Activated gamma-delta T cell treated with Interleukin-2 at 50 U/mL for 16 hours (primary cell): ENCODE data around the gene GTPBP2.
"Not testable (repeated sequence)": the region's sequence is repeated elsewhere in the genome, so short reads cannot be mapped to it uniquely, and the experiment has no call there.

Source experiments
- DNase-seq: peaks from one replicate; pipeline ENCODE4 v3.0.0-alpha.2; 2020

GTPBP2 gene

DNA sequence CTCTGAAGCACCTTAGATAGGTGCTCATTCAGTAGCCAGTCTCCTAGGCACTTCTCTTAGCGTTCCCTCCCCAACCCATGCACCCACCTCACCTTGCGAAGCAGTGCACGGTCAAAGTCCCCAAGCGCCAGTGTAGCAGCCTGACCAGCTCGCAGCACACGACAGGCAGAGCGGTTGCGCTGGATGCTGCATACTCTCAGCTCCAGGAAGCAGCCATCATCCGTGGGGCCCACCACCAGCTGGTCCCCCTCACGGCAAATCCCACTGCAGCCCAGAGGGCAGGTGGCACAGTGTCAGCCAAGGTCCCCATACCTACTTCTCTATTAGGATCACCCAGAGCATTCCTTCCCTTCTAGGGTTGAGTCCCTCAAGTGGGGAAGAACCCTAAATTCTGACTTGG is 6.5 kb downstream of the GTPBP2 start:
- DNase-seq: no peak

DNA sequence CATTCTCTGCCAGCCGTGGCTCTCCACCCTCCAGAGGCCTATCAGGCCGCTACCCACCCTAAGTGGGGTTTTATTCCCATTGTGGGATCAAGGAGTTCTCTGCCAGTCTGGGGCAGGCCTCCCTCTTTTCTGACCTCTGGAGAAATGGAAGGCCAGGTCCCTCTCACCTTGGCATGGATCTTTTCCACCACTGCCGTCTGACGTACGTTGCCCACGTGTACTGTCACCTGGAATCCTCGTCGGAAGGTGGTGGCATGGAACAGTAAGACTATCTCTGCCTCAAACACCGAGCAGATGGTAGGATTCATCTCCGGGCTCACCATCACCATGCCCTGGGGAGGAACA is 7.3 kb downstream of the GTPBP2 start:
- no peak for DNase-seq

DNA sequence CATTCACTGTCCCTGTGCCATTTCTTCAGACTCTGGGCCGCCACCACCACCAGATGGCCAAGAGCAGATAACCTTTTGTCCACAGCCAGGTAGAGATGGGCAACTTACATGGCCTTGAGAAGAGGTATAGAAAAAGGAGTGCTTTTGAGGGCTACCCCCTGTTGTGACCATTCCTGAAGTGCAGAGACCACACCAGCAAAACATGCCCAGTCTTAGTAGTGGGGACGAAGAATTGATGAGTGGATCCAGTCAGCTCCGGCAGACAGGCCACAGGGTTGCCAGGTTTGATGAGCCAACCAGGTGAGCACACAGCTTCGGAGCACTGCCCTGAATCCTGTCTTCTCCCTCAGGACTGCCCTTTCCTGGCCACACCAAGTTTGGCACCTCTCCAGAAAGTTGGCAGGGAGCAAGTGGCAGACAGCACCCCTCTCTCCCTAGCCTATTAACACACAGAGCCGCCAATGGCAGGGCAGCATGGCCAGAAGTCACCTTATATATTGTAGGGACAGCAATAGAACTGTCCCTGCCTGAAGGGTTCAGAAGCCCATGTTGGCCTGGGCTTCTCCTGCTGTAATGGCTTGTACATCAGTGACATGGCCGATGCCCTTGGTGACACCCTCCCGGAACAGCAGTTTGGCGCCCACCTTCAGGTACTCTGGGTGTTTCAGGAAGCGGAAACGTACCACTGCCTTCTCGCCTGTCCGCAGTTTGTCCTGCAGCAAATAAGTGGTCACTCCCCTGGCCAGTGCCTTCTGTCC is 7.8 kb downstream of the GTPBP2 start:
- no peak for DNase-seq

DNA sequence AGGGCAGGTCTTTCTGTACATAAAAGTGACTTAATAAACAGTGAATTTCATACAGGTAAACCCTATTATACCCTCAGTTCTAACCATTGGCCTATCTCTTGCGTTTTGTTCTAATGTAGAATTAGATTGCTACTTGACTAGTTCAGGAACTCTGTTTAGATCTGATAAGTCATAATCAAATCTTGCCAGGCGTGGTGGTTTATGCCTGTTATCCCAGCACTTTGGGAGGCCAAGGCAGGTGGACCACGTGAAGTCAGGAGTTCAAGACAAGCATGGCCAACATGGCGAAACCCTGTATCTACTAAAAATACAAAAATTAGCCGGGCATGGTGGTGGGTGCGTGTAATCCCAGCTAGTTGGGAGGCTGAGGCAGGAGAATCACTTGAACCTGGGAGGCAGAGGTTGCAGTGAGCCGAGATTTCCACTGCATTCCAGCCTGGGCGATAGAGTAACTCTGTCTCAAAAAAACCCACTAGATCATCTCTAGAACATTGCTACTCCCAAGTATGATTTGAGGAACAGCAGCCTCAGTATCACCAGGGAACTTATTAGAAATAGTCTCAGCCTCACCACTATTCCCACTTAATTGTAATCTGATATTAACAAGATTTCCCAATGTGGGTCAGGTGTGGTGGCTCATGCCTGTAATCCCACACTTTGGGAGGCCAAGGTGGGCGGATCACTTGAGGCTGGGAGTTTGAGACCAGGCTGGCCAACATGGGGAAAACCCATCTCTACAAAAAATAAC is 12.2 kb downstream of the GTPBP2 start:
- no peak for DNase-seq

DNA sequence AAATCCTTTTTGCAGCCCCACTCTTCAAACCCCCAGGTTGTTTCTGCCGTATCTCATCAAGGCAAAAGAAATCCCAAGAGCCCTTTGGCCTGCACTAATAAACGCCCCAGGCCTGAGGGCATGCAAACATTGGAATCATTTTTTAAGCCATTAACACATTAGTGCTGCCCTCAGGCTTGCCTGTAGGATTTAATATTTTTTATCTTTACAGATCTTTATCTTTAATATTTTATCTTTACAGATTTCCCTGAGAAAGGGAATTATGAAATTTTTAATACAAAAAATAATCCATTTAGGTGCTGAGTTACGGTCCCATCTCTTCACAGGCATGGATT is 14.7 kb downstream of the GTPBP2 start:
- DNase-seq: no peak

DNA sequence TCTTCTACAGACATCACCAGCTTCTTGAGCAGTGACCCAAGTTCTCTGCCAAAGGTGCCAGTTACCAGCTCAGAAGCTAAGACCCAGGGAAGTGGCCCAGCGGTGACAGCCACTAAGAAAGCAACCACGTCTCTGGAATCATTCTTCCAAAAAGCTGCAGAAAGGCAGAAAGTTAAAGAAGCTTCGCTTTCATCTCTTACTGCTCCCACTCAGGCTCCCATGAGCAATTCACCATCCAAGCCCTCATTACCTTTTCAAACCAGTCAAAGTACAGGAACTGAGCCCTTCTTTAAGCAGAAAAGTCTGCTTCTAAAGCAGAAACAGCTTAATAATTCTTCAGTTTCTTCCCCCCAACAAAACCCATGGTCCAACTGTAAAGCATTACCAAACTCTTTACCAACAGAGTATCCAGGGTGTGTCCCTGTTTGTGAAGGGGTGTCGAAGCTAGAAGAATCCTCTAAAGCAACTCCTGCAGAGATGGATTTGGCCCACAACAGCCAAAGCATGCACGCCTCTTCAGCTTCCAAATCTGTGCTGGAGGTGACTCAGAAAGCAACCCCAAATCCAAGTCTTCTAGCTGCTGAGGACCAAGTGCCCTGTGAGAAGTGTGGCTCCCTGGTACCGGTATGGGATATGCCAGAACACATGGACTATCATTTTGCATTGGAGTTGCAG is 15.2 kb downstream of the GTPBP2 start:
- no peak for DNase-seq

DNA sequence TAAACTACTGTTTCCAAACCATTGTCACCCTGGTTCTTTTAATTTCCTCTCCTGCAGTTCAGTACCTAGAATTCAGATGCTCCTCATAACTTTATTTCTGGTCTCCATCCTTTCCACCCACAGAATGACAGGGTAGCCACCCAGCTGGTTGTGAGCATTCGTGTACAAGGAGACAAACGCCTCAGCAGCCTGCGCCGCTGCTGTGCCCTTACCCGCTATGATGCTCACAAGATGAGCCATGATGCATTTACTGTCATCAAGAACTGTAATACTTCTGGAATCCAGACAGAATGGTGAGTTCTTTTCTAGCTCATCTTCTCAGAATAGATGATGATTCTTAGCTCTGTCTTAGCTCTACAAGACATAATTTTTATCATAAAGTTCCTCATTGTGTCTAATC is 18.6 kb downstream of the GTPBP2 start:
- DNase-seq: no peak

DNA sequence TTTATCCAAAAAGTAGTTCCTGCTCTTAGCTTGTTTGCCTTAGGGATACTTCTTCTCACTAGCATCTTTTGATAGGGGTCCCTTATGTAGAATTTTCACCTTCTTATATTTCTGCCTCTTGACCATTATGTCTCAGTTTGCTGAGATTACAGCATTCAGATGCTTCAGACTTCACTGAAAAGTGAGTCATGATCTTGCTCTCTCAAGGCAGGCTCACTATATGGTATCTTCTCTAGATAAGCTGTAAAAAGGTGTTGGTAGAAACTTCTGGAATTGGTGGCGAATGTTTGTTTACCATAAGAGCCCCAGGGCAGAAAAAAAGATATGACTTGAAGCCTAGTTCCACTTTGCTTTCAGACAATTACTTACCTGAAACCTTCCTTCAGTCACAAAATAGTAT is 19.7 kb downstream of the GTPBP2 start:
- DNase-seq: no peak

DNA sequence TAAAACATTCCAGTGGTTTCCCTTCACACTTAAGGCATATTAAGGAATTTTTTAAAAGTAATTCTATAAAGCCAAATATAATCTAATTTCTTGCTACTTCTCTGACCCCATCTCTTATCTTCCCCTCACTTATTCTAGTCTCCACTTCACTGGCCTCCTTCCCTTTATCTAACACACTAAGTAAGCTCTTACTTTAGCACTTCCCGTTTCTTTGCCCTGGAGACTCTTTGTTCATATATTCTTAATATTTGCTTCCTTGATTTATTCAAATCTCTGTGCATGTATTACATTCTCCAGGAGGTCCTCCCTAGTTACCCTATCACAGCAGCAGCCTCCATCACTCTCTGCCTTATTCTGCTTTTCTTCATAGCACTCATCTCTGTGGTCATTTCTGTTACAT is 20.3 kb downstream of the GTPBP2 start:
- DNase-seq: no peak

DNA sequence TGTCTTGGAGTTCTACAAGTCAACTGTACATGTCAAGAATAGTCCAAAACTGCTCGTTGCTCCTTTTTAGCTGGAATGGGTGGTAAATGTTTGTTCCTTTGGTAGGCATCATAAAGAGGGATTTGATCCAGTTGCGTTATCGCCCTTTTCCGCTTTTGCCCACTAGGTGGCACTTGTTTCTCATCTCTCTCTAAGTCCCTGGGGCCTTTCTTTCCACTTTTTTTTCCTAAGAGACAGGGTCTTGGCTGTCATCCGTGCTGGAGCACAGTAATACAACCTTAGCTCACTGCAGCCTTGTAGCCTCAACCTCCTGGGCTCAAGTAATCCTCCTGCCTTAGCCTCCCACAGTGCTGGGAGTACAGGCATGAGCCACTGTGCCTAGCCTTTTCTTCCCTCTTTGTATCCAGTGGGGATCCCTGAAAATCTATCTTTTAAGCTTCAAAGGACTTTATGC is 20.7 kb downstream of the GTPBP2 start:
- DNase-seq: peak; percentile 52

DNA sequence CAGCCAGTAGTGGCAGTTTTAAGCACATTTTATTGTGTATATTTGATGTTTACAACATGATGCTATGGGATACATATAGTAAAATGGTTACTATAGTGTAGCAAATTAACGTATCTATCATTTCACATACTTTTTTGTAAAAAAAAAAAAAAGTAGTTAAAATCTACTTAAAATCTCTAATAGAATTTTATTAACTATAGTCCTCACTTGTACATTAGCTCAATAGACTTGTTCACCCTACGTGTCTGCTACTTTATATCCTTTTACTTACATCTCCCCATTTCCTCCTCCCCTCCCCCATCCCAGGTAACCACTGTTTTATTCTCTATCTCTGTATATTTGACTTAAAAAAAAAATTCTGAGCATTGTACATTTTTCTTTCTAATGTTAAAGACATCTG is 23.0 kb downstream of the GTPBP2 start:
- DNase-seq: no peak

DNA sequence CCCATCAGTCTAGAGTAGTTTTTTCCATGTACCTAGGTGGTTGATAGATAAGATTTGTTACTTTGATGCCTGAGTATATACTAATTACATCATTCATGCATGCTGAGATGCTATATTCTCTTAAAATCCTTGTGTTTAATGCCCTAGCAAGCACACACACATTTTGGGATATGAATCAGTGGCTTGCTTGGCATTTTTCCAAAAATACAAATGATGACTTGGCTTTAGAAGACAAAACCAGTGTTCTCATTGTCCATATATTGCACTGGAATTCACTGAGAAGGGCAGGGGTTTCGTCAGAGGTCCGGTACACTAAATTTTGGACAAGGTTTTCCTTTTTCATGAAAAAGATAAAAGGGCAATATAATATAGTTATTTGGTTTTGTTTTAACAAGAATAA is 24.9 kb downstream of the GTPBP2 start:
- no peak for DNase-seq

DNA sequence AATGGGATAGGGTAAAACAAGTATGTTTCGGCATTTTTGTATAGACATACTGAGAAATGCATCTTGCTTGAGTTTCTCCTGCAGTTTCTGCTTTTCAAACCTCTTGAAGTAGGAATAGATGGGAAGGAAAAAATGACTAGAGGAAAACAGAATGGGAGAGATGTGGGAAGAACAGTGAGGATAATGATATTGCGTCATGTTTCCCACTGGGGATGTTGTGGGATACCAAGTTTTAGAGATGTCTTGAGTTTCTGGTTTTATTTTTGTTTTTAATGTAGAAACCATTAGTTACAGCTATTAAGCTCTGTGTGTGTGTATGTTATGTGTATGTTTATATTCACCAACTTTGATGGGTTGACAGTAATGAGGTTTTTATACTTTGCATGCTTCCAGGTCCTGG is 28.5 kb downstream of the GTPBP2 start:
- DNase-seq: no peak

DNA sequence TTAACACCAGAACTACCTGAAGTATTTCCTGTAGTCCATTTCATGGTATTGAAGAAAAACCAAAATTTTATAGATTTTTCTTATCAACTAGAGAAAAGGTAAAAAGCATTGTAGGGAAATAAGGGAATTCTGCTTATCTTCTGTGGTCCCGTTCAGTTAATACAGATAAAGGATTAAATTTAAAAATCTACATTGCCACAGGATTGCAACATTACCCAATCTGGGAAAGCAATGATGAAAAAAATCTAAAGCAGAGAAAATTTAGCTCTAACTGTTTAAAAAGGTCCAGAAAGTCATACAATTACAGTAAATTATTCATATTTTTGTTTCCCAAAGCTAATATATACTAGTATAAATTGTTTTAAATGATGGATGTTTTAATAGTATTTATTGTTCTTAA is 35.1 kb downstream of the GTPBP2 start:
- DNase-seq: no peak

DNA sequence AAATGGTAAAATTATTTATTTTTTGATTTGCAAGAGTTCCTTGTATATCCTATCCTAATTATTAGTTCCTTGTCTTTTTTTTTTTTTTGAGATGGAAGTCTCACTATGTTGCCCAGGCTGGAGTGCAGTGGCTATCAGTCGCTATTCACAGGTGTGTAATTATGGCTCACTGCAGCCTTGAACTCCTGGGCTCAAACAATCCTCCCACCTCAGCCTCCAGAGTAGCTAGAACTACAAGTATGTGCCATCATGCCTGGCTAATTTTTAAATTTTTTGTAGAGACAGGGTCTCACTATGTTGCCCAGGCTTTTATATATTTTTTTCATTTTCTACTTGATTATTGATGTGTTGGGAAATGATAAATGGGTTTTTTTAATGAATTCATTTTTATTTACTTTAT is 39.5 kb downstream of the GTPBP2 start:
- not testable (repeated sequence) for DNase-seq

DNA sequence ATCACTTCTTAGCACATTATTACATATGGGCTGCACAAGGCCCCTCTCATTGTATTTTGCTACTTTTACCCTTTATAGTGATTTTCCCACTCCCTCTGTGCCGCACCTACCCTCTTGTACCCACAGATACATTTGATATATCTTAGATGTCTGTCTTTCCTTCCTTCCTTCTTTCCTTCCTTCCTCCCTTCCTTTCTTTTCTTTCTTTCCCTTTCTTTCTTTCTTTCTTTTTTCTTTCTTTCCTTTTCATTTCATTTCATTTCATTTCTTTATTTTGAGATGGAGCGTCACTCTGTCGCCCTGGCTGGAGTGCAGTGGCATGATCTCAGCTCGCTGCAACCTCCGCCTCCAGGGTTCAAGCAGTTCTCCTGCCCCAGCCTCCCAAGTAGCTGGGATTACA is 40.9 kb downstream of the GTPBP2 start:
- DNase-seq: no peak

DNA sequence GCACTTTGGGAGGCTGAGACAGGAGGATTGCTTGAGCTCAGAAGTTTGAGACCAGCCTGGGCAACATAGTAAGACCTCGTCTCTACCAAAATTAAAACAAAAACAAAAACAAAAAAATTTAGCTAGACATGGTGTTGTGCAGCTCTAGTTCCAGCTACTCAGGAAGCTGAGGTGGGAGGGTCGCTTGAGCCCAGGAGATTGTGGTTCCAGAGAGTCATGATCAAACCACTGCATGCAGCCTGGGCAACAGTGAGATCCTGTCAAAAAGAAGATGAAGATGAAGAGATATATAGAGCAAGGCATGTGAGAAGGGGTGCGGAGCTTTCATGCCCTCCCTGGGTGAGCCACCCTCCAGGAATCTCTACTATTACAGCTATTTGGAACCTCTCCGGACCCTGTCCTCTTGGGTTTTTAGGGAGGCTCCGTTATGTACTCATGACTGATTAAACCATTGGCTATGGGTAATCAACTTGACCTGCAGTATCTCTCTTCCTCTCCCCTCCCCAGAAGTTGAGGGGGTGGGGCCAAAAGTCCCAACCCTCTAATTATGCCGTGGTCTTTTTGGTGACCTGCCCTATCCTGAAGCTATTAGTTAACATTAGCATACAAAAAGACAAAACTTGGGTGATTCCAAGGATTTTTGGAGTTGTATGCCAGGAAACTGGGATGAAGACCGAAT is 44.0 kb downstream of the GTPBP2 start:
- peak; percentile 31 for DNase-seq

DNA sequence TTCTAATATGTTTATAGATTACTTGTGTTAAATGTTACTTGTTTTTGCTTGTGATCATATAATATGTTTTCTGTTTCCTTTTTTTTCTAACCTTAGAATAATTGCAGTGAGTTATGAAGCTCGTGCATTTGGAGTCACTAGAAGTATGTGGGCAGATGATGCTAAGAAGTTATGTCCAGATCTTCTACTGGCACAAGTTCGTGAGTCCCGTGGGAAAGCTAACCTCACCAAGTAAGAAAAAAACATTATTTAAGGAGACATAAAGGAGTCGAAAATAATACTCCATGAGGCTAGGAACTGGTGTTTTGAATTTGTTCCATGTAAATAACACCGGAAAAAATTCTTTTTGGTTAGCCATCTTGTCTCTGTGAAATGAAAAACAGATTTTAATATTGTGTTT is 46.2 kb downstream of the GTPBP2 start:
- DNase-seq: no peak

DNA sequence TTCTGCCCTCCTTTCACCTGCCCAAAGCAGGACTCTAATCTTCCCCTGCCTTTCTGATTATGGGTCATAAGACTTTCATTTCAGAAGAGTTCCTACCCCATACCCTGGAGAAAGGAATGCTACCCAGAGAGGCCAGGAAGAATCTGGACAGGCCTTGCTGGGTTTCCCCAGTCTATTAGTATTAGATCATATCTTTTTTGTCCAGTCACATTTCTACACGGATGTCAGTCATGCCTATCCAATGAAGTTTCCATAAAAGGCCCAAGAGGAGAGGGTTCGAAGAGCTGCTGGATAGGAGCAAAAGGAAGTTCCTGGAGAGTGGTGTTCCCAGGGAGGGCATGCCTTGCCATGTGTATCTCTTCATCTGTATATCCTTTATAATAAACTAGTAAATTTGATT is 49.9 kb downstream of the GTPBP2 start:
- DNase-seq: no peak

DNA sequence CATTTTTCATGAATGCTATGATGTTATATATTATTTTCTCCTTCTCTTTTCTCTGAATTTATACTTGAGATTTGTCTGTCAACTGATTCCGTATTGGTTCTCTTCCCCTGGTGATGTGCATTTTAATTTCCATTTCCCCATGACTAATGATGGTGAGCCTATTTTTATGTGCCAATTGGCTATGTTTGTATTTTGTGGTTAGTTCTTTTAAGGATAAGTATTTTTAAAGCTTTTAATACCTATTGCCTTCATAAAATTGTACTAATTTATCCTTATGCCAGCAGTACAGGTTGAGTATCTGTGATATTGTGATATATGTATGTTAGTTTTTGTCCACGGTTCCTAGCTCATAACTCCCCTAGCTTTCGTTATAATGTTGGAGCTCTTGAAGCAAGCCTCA is 50.3 kb downstream of the GTPBP2 start:
- no peak for DNase-seq

DNA sequence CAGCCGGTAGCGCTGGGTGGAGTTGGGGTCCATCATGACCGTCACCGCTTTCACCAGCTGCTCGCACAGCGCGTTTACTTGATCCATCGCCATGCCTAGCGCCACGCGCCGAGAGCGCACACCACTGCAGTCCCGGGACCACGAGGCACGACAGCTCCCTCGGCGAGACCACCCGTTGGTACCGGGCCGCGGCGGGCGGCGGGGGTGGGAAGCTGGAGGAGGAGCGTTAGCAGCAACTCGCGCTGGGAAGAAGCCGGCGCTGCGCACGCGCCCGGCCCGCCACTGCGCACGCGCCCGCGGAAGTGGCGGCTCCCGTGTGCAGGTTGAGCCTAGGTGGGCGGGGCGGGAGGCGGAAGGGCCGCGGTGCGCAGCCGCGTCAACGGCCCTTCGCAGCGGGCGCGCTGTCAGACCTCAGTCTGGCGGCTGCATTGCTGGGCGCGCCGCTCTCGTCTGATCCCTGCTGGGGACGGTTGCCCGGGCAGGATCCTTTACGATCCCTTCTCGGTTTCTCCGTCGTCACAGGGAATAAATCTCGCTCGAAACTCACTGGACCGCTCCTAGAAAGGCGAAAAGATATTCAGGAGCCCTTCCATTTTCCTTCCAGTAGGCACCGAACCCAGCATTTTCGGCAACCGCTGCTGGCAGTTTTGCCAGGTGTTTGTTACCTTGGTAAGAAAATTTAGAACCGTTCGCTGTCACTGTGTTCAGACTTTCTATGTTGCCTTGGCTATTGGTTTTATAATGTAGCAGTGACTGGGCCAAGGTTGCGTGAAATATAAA is 53.1 kb downstream of the GTPBP2 start, which contains the start of the genes POLH and XPO5:
POLH (plus strand) TSS at position 414 of the 780 bp plus-strand sequence. CDS start 6,135 bp downstream, outside the sequence.
XPO5 (minus strand) TSS at position 267 of the 780 bp plus-strand sequence; CDS start at position 93, 174 bp downstream.
- peak; percentile 90 for DNase-seq

DNA sequence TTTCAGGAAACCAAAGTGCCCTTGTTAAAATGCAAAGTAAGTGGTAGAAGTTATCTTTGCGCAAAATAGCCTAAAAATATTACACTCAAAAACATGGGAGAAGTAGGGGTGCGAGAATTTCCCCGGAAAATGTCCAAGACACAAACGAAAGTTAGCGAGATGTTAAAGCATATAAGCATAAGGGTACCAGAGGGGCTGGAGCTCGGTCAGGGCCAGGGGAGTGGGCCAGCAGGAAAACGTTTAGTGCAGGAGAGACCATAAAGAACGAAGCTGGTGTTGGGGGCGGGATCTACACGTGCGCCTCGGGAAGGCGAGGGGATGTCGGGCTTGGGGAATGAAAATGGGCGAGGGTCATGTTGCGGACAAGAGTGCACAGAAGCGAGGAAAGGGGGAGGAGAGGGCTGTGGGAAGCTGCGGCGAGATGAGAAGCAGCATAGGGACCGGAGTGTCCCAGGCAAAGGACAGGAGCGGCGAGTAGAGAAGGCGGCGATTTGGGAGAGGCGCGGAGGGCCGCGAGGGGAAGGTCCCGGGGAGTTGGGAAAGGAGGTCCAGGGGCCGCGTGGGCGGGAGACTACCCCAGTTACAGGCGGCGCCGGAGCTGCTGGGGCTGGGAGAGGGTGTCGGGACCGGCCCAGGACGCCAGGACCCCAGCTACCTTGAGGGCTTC is 53.8 kb downstream of the GTPBP2 start:
- no peak for DNase-seq
